Lung (tissue), 12 donors: ENCODE results near the gene MTUS2. TPM values are rescaled to one million over a fixed set of nuclear protein-coding genes. Genes with fewer than 3 reads are reported as not detected.

Experiments used
- ATAC-seq: fragments of 200-7000 bp; cut with Tn5 transposase; one replicate; pipeline ENCODE4 v1.9.1; 2020; ENCODE audit warnings: moderate number of reproducible peaks; ENCODE audit not compliant: insufficient read depth, low FRiP score
- DNase-seq, 3 donors: peaks; one replicate each; pipeline ENCODE4 v3.0.0-alpha.2; 2013 to 2017
- H3K27ac ChIP-seq, 2 donors: one replicate each; pipeline ENCODE4 v1.5.1; 2013; ENCODE audit warnings: mild to moderate bottlenecking in 2 of 2, moderate library complexity in 2 of 2, control low read depth in 1 of 2, inconsistent platforms in 1 of 2, low read depth in 1 of 2, low read length in 1 of 2
- H3K27me3 ChIP-seq, 3 donors: one replicate each; pipeline ENCODE4 v1.5.1; 2013; ENCODE audit warnings: low read length in 2 of 3; ENCODE audit not compliant: control insufficient read depth in 3 of 3, insufficient read depth in 3 of 3
- H3K36me3 ChIP-seq, 4 donors: one replicate each; pipeline ENCODE4 v1.5.1; 2013; ENCODE audit warnings: low read length in 4 of 4, mild to moderate bottlenecking in 1 of 4, moderate library complexity in 1 of 4; ENCODE audit not compliant: control insufficient read depth in 4 of 4, insufficient read depth in 4 of 4
- H3K4me1 ChIP-seq, 5 donors: one replicate each; pipeline ENCODE4 v1.5.1; 2013; ENCODE audit warnings: low read length in 5 of 5, mild to moderate bottlenecking in 2 of 5, moderate library complexity in 1 of 5; ENCODE audit not compliant: control insufficient read depth in 5 of 5, insufficient read depth in 5 of 5
- H3K4me3 ChIP-seq: one replicate; pipeline ENCODE4 v1.5.1; 2013; ENCODE audit warnings: mild to moderate bottlenecking, control low read depth, moderate library complexity
- H3K9ac ChIP-seq, 2 donors: one replicate each; pipeline ENCODE4 v1.5.1; 2013; ENCODE audit warnings: low read length in 2 of 2, control low read depth in 1 of 2; ENCODE audit not compliant: insufficient read depth in 1 of 2
- H3K9me3 ChIP-seq, 4 donors: one replicate each; pipeline ENCODE4 v1.5.1; 2013; ENCODE audit warnings: low read length in 3 of 4, mild to moderate bottlenecking in 1 of 4, moderate library complexity in 1 of 4; ENCODE audit not compliant: control insufficient read depth in 4 of 4, insufficient read depth in 3 of 4
- CTCF ChIP-seq: IDR thresholded peaks from 2 replicates; pipeline ENCODE4 v1.5.1; 2012; ENCODE audit warnings: mild to moderate bottlenecking; ENCODE audit errors: control extremely low read depth, extremely low read depth
- WGBS, 2 donors: extraction: QIAGEN DNeasy Blood & Tissue Kit; methylation state at CpG; one replicate each; pipeline ENCODE4 v1.1.7; 2013; 5-methylcytosine and 5-hydroxymethylcytosine counted together
- polyA plus RNA-seq, 2 donors: library from polyadenylated mRNA; stranded (reverse); fragments of 200-250 nt; gene quantifications; one replicate each; pipeline ENCODE4 v1.2.1, GENCODE V29; 2013
- total RNA-seq, 2 donors: library from RNA; depleted of rRNA in 1 of 2; stranded (reverse); fragments of >200 nt in 1 of 2; gene quantifications; one replicate each; pipeline ENCODE4 v1.2.1, GENCODE V29; 2014 to 2021
- donor health status: control.
- donor health status: control.
- donor health status: Bipolar disorder and iron deficiency.
- donor health status: healthy.
- donor health status: DM: yes; HTN: yes; CAD: no.

The MTUS2 gene
- total and polyA plus RNA-seq, 4 donors: 0.03 to 0.54 (median 0.08) TPM

DNA sequence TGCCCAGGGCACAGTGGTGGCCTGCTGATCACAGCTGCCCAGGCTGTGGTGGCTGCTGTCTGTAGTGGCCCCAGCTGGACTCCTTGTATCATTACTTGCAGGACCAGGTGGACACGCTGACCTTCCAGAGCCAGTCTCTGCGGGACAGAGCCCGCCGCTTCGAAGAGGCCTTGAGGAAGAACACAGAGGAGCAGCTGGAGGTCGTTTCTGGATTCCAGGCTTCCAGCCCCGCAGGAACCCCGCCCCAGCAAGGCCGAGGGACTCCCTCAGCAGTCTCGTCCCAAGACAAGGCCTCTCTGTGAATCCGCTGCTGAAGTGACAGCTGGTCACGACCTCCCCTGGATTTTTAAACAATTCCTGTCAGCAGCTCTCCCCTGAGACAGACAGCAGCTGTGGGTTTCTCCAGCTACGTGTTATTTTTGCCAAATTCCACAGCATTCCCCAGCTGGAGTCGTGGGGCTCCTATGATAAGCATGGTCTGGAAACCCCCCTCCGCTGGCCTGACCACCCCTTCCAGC lies 677.1 kb downstream of the MTUS2 start:
- Histone ChIP-seq H3K9ac (no peak overlapping the region), H3K36me3 (peaks cover 0 to 4% (median 0%) of the 10 kb centered on the region in 4 donors), H3K4me3 (no peak overlapping the region), H3K4me1 (peaks cover 0 to 15% (median 5%) of the 10 kb centered on the region in 5 donors), H3K27ac (no peak overlapping the region), H3K27me3 (no peaks in the 10 kb centered on the region), H3K9me3 (no peaks in the 10 kb centered on the region)
- no peak for TF ChIP-seq CTCF
- WGBS, 2 donors: 54 to 72% methylated on average over 15 of the region's 15 CpGs
- ATAC-seq (no peak), DNase-seq (peak; percentile 94 to 98 (median 98))

- peaks cover 0 to 6% (median 0%) of the 10 kb centered on the region in 3 donors for H3K27me3 ChIP-seq
- H3K4me3 ChIP-seq: no peak overlapping the region
- H3K4me1 ChIP-seq: peaks cover 0 to 15% (median 5%) of the 10 kb centered on the region in 5 donors
- TF ChIP-seq CTCF: no peak
- 90 to 93% methylated on average over 13 of the region's 13 CpGs for WGBS, 2 donors
- H3K27ac ChIP-seq: no peak overlapping the region
- ATAC-seq: no peak
- DNase-seq: no peak
- no peak overlapping the region for H3K9ac ChIP-seq
- H3K36me3 ChIP-seq: peaks cover 0 to 4% (median 0%) of the 10 kb centered on the region in 4 donors
- no peaks in the 10 kb centered on the region for H3K9me3 ChIP-seq
Observed at GRCh38 chr13:29498426-29499040, 678.4 kb downstream of the MTUS2 start.

DNA sequence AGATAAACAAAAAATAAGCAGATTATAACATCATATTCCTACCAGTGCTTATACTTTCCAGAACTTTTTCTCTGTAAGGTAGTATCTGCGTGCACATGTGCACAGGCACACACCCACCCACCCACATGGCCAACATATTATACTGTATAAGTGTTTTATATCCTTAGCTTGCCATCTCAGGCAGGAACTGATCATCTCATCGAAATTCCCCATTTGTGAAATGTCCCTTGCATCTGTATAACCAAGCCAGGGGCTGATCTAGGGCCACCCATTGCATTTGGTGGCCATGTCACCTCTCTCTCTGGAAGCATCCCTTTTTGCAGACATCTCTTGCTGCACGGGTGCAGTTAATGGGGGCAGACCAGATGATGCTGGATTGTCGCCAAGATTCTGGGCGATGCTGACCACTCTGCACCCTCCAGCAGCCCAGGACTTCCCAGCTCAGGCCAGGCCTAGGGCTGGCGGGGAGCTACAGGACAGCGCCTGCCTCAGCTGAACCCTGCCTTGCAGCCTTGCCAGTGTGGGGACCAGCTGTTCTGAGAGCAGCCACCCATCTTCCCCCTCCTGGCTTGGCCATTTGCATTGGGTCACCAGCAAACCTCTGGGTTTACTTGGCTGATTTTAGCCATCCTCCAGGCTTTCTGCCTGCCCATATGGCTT lies 679.5 kb downstream of the MTUS2 start:
- H3K4me1 ChIP-seq: peaks cover 0 to 15% (median 0%) of the 10 kb centered on the region in 5 donors
- no peaks in the 10 kb centered on the region for H3K9me3 ChIP-seq
- 86 to 93% methylated on average over 7 of the region's 7 CpGs for WGBS, 2 donors
- peaks cover 0 to 16% (median 7%) of the 10 kb centered on the region in 3 donors for H3K27me3 ChIP-seq
- DNase-seq (no peak), ATAC-seq (no peak)
- peaks cover 0 to 4% (median 0%) of the 10 kb centered on the region in 4 donors for H3K36me3 ChIP-seq
- no peak overlapping the region for H3K27ac ChIP-seq
- TF ChIP-seq CTCF: no peak
- H3K4me3 ChIP-seq: no peak overlapping the region
- no peak overlapping the region for H3K9ac ChIP-seq
